Measurements from ENCODE around the gene SCUBE3.

DNA sequence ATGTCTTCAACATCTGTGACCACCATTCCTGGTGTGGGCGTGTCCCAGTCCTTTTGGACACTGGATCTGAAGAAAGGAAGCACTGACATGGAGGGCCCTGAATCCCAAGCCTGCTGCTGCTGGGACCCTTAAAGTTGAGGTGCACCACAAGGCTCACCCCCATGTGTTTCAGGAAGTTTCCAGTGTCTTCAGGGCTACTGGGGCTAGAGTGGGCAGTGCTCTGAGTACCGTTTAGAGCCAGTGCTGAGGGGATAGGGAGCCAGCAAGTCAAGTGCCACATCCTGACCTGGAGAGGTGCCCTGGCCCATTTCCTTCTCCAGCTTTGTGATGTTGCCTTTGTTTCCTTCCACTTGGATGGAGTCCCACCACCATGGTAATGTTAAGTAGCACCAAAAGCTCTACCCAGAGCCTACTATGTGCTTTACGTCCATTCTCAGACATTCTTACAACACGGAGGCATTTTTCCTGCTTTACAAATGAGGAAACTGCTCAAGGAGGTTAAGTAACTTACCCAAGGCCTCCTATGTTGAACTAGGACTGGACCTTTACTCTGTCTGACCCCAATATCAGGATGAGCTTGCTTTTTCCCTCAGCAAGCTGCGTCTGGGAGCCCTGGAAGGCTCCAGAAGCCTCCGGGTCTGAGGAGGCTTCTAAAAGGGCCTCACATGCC lies 83.3 kb downstream of the SCUBE3 start:
- TF ChIP-seq, protein P1, sequence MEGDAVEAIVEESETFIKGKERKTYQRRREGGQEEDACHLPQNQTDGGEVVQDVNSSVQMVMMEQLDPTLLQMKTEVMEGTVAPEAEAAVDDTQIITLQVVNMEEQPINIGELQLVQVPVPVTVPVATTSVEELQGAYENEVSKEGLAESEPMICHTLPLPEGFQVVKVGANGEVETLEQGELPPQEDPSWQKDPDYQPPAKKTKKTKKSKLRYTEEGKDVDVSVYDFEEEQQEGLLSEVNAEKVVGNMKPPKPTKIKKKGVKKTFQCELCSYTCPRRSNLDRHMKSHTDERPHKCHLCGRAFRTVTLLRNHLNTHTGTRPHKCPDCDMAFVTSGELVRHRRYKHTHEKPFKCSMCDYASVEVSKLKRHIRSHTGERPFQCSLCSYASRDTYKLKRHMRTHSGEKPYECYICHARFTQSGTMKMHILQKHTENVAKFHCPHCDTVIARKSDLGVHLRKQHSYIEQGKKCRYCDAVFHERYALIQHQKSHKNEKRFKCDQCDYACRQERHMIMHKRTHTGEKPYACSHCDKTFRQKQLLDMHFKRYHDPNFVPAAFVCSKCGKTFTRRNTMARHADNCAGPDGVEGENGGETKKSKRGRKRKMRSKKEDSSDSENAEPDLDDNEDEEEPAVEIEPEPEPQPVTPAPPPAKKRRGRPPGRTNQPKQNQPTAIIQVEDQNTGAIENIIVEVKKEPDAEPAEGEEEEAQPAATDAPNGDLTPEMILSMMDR (conservative IDR thresholded peaks at IDR 0.05): no peak
- TF ChIP-seq EZH2 (IDR thresholded peaks at IDR 0.05; ENCODE audit: low read depth): no peak
